HCT116 (cell line): ENCODE measurements around the gene HMGCL. TPM values are rescaled to one million over a fixed set of nuclear protein-coding genes. Genes with fewer than 3 reads are reported as not detected.

Source experiments
- CTCF ChIP-seq, 3 experiments: fragments of 200-600 bp in 1 of 3; sonication (generic) in 1 of 3; IDR thresholded peaks in 2 of 3; conservative IDR thresholded peaks in 1 of 3; 2 replicates each; pipeline ENCODE4 v1.5.1; 2012 to 2017; ENCODE audit warnings: low read depth in 2 of 3, low read length in 2 of 3, antibody characterized with exemption in 1 of 3, borderline replicate concordance in 1 of 3, control low read depth in 1 of 3, mild to moderate bottlenecking in 1 of 3, mixed read lengths in 1 of 3, mixed run types in 1 of 3, moderate library complexity in 1 of 3; ENCODE audit not compliant: insufficient read depth in 1 of 3
- EZH2phosphoT487 ChIP-seq: fragments of 200-600 bp; IDR thresholded peaks from 2 replicates; pipeline ENCODE4 v1.6.1; 2018; ENCODE audit warnings: antibody characterized with exemption, borderline replicate concordance
- FOSL1 ChIP-seq: IDR thresholded peaks from 2 replicates; pipeline ENCODE4 v1.6.1; 2012; ENCODE audit warnings: low read depth
- JUND ChIP-seq: IDR thresholded peaks from 2 replicates; pipeline ENCODE4 v1.6.1; 2012
- POLR2AphosphoS5 ChIP-seq: IDR thresholded peaks from 2 replicates; pipeline ENCODE4 v1.6.1; 2011; ENCODE audit warnings: mild to moderate bottlenecking, low read depth, low read length, moderate library complexity
- RAD21 ChIP-seq: IDR thresholded peaks from 2 replicates; pipeline ENCODE4 v1.6.1; 2012; ENCODE audit warnings: low read depth, mild to moderate bottlenecking
- YY1 ChIP-seq: IDR thresholded peaks from 2 replicates; pipeline ENCODE4 v1.6.1; 2011; ENCODE audit warnings: low read length, low read depth, moderate library complexity, mild to moderate bottlenecking; ENCODE audit not compliant: insufficient replicate concordance; ENCODE audit errors: extremely low read depth
- total RNA-seq: library from RNA; stranded (reverse); gene quantifications from one replicate; pipeline ENCODE4 v1.2.1, GENCODE V29; 2021; ENCODE audit not compliant: unreplicated experiment
- TF ChIP-seq, protein P1 (sequence below): IDR thresholded peaks from 2 replicates; pipeline ENCODE4 v1.6.1; 2012; ENCODE audit warnings: low read depth

Gene HMGCL
- total RNA-seq, 1 experiment from 2014 or later: 36.2 TPM

GRCh38 chr1:23867895-23868556 lies 42.8 kb upstream of the HMGCL start, which contains the start of gene FUCA1 (continued):
- TF ChIP-seq POLR2AphosphoS5 (peak; percentile 81), FOSL1 (no peak), YY1 (no peak), CTCF (IDR thresholded peaks at IDR 0.05 in 2 of 3, conservative IDR thresholded peaks at IDR 0.05 in 1 of 3; ENCODE audit: borderline replicate concordance in 1 of 3, insufficient read depth in 1 of 3, low read depth in 2 of 3, low read length in 2 of 3) (peak; percentile 84 to 91 (median 85)), RAD21 (peak; percentile 74), JUND (no peak), EZH2phosphoT487 (no peak)
- TF ChIP-seq, protein P1, sequence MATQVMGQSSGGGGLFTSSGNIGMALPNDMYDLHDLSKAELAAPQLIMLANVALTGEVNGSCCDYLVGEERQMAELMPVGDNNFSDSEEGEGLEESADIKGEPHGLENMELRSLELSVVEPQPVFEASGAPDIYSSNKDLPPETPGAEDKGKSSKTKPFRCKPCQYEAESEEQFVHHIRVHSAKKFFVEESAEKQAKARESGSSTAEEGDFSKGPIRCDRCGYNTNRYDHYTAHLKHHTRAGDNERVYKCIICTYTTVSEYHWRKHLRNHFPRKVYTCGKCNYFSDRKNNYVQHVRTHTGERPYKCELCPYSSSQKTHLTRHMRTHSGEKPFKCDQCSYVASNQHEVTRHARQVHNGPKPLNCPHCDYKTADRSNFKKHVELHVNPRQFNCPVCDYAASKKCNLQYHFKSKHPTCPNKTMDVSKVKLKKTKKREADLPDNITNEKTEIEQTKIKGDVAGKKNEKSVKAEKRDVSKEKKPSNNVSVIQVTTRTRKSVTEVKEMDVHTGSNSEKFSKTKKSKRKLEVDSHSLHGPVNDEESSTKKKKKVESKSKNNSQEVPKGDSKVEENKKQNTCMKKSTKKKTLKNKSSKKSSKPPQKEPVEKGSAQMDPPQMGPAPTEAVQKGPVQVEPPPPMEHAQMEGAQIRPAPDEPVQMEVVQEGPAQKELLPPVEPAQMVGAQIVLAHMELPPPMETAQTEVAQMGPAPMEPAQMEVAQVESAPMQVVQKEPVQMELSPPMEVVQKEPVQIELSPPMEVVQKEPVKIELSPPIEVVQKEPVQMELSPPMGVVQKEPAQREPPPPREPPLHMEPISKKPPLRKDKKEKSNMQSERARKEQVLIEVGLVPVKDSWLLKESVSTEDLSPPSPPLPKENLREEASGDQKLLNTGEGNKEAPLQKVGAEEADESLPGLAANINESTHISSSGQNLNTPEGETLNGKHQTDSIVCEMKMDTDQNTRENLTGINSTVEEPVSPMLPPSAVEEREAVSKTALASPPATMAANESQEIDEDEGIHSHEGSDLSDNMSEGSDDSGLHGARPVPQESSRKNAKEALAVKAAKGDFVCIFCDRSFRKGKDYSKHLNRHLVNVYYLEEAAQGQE: no peak
